T-helper 22 cell (primary cell): ENCODE results near the gene MSH5.
"Not testable (repeated sequence)": the region's sequence is repeated elsewhere in the genome, so short reads cannot be mapped to it uniquely, and the experiment has no call there.

ENCODE experiments used
- DNase-seq: peaks from one replicate; pipeline ENCODE4 v3.0.0-alpha.2; 2020; ENCODE audit warnings: low read depth

The MSH5 gene

DNA sequence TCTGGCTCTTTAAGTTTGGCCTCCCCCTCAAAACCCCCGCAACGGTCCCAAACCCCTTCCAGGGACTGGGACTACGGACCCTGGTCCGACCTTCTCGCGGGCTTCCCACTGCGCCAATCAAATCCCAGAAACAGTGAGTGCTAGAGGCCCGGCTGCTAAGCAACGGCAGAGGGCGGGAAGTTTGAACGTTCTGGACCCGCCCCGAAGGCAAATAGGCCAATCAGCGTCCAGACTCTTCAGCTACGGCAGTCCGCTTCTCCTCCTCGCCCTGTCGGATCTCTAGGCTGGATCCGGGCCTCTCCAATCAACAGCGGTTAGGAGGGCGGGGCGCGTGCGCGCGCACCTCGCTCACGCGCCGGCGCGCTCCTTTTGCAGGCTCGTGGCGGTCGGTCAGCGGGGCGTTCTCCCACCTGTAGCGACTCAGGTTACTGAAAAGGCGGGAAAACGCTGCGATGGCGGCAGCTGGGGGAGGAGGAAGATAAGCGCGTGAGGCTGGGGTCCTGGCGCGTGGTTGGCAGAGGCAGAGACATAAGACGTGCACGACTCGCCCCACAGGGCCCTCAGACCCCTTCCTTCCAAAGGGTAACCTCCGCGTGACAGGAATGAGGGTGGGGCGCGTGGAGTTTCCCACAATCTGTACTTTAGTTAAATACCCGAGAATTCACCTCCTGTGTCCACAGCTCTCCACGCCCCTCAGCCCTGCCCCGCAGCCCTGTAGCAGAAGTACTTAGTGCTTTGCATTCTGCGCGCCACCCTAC, at the start of gene MSH5:
MSH5 (plus strand) TSS at position 367 of the 758 bp plus-strand sequence. CDS start 462 bp downstream, outside the sequence.
- DNase-seq, result peak; percentile 91

DNA sequence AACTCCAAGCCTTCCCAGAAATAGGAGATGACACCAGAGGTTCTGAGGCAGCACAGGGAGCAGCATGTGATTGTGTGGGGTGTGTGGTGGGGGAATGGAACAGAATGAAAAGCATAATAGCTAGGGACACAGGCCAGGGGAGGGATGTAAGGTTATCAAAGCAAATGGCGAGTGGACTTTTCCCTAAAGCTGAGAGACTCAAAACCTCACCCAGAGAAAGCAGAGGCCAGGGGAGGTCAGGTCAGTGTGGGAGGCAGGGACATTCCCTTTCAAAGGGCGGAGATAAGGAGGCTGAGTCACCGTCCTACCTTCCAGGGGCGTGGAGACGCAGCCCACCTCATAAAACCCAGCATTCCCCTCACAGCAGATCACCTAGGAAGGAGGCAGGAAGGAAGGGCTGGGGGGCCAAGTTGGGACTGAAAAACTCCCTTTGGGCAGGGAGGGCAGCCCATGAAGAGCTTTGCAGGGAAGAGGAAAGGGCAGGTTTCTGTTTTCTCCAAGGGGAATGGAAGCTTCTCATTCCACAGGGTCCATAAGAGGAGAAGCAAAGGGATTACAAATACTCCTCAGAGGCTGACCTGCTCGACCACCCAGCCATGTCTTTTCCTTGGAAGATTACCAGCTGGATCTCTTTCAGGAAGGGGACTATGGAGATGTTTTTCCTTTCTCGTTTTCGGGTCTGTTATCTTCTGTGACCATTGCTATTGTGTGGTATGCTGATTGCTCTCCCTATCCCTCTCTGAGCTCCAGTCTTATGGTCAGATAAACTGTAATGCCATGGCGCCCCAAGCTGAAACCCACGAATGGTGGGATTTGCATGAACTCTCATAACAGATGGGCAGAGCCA, 49.4 kb upstream of the MSH5 start:
- DNase-seq, result no peak

DNA sequence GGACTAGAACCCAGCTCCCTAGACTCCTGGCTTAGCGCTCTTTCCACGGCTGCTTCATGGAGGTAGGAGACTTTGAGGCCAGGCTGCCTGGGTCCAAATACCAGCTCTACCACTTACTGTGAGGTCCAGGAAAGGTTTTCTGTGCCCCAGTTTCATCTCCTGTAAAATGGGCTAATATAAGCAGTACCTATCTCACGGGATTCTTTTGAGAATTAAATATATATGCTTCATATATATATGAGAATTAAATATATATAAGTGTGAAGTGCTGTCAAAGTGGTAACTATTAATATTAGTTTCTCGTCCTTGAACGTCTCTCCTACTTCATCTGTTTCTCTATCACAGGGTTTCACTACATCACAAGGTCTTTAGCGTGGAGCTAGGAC, 48.7 kb upstream of the MSH5 start:
- no peak for DNase-seq

DNA sequence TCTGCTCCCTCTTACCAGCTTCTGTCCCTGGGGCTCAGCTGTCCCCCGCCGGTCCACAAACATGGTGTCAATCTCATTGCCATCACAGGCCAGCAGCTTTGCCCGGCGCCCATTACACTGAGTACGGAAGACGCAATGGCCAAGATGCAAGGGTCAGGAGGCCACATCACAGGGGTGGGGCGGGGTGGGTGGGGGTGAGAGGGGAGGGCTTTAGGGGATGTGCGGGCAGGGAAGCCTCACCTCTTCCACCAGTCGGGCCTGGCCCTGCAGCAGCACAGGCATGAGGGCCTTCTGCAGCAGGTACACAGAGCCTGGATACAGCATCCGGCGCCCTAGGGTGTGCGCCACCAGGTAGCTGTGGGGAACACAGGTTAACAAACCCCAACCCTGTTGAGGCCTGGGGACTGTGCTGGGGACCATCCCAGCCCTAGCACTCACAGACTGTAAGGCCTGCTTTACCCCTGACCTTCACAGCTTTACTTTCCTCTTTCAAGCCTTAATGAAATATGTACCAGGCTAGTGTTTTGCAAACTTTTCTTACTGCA, 48.2 kb upstream of the MSH5 start:
- no peak for DNase-seq

DNA sequence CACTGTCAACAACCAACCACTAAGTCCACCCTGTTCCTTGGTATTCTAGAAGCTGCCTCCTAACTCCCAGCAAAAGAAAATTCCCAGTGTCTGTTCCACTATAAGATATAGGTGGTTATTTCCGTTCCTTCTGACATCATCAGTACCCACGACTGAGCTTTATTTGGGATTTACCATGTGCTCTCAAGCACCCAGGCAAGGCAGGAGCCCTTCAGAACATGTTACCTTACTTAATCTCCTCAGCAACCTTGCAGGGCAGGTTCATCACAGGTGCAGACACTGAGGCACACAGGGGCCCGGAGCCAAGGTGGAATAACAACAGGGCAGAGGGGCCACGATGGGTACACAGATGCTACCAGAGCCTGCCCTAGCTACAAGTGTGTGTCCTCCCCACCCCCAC, 47.5 kb upstream of the MSH5 start:
- DNase-seq, result no peak

DNA sequence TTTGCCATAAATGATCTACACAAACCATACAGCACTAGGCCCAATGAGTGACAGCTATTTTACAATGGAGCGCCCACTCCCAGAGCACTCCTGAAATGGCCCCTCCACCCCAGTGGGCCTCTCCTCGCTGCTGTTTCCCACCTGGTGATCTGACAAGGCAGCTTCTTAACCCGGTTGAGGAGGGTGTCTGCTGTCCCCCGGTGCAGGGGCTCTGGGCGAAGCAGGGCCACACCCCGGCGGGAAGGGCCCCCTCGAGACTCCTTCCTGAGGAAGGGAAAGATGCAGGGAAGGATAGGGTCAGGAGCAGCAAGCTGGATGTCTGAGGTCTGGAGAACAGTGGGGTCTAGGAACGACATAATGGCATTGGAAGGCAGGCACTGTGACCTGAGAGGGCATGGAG, 46.9 kb upstream of the MSH5 start:
- no peak for DNase-seq

DNA sequence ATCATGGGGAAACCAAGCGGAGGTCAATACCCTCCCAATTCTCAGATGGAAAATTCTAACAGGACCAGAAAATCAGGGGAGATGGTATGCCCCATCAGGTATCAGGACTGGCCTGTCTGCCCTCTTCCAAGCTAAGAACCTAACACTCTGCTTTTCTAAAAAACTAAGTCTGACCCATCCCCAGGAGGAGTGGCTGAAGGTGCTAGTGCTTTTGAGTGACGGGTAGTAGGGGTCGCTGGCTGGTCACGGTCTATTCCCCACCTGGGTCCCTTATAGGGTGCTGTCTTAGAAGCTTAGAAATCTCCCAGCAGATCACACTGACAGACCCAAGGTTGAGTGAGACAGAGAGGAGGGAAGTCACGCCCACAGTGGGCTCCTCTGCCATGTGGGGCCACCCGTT, 46.3 kb upstream of the MSH5 start:
- no peak for DNase-seq

DNA sequence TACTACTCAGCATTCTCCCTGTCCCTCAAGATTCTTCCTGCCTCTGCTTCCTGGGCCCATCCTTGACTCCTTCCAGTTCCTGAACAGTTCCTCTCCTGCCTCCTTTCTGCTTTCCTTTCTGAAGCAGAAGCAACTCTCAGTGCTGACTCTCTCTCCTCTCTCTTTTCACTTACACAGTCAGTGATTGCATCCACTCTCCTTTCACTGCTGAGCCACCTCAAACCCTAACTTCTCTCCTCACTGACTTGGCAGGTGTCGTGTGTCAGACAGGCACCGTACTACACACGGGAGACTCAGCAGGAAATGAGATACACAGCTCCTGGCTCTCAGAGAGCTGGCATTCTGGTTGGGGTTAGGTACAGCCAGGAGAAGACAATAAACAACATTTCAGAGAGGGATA, 42.2 kb upstream of the MSH5 start:
- no peak for DNase-seq

DNA sequence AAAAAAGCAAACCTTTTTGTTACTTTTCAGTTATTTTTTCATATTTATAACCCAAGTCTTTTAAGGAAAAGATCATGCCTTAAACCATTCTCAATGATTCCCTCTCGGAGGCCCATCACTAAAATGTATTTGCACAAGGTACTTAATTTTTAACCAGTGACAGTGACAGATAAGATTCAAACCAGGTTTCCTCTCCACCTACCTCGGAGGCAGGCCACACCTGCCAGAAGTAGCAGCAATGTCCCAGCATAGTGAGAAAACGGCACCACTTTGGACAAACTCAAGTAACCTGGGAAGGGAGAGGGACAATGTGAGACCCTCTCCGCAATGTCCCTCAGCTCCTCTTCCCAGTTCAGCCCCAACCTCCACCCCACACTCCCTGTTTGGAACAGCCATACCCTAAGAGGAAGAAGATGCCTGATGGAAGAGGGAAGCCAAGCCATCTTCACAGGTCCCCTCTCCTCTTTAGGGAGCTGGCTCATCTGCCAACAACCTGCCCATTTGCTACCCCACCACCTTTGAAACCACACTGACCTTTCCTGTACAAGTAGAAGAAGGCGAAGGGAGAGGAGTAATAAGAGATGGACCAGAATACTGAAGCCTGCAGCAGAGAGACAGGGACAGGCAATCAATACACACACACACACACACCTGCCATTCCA, 38.9 kb upstream of the MSH5 start:
- no peak for DNase-seq

DNA sequence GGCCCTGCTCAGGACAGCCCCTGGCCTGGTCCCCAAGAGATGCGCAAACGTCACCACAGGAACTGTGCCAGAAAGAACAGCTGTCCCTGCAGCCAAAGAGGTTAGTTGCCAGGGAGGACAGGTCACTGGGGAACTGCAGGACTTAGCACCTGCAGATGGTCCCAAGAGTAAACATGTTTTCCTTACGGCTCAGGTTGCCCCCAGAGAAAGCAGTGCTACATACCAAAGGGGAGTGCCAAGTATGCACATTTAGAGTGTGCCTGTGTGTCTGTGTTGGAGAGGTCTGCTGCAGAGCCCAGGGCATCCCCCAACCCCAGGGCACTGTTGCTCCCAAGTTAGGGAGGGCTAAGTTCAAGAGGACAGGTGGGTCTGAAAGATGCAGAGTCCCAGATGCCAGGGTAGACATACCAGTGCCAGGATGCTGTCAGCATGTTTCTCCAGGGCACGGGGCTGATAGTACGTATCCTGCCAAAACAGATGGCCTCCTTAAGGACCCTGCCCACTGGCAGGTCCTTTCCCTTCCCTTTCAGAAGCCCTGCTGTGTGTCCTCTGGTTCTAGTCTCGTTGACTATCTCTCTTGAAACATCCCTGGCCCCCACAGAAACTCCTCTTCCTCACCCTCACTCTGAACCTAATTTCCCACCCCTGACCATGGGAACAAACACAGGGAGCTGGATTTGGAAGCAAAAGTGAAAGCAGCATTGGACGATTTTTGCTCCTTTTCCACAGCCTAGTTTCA, 38.0 kb upstream of the MSH5 start:
- no peak for DNase-seq

DNA sequence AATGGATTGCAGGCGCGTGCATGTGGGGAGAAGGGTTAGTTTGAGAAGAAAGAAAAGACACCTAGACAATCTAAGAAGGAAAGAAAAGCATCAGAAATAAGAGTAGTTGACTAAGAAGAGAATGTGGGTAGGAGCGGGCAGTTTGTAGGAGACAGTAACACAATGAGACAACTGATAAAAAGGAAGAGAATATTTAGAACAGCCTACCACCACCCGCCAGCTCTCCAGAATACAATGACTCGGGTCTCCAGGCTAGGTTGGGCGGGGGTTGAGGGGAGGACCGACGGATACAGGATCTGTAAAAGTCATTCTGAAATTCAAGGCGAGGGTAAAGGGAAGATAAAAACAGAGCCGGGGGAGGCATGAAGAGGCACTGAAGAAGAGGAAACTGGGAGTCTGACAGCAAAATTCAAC, 37.4 kb upstream of the MSH5 start:
- no peak for DNase-seq

DNA sequence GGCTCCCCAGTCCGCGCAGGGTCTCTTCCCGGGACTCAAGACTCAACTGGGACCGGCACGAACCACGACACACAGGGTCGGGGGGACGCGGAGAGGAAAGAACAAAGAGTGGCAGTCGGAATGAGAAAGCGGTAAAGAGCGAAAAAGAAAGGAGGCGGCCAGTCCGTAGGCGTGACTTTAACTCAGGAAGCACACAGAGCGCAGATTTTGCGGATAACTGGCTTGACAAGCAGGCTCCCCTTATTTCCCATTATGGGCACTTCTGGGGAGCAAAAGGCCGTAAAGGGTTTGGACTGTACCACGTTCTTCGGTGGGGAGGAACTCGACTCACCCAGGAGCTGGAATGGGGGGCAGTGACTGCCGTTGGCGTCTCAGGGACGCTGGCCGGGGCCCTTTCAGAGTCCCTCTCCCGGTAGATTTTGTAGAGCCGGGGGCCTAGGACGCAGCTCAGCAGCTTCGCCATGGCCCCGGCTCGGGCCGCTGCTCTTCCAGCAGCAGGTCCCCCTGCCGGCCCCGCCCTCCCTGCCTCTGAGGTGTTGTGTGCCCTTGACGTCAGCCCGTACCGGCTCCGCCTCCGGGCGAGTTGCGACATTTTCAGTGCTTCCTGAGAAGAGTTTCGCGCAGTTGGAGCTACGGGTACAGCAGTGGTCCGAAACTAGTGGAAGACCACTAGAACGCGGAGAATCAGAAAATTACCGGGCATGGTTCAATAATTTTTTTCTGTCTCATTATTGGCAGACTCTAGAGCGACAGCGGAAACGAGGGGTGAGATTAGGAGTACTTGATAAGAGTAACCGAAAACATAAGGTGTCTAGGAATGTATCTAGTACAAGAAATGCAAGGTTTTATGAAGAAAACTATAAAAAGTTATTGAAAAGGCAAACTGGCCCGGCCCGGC, 36.7 kb upstream of the MSH5 start, which contains the start of gene ABHD16A:
ABHD16A (minus strand) TSS at position 506 of the 898 bp plus-strand sequence; CDS start at position 463, 43 bp downstream.
- DNase-seq, result peak; percentile 96

DNA sequence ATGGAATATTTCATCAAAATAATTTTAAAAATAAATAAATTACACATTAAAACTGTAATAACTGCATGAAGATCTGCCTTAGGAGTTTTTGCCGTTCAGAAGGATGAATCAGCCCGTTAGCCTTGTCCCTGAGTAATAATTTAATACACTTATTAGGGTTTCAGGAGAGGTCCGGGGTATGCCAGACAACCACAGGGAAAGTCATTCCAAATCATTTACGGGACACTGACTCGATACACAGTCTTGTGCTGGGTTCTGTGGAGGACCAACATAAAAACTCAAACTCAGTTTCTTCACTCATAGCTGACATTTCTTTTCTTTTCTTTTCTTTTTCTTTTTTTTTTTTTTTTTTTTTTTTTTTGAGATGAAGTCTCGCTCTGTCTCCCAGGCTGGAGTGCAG, 33.9 kb upstream of the MSH5 start:
- no peak for DNase-seq

DNA sequence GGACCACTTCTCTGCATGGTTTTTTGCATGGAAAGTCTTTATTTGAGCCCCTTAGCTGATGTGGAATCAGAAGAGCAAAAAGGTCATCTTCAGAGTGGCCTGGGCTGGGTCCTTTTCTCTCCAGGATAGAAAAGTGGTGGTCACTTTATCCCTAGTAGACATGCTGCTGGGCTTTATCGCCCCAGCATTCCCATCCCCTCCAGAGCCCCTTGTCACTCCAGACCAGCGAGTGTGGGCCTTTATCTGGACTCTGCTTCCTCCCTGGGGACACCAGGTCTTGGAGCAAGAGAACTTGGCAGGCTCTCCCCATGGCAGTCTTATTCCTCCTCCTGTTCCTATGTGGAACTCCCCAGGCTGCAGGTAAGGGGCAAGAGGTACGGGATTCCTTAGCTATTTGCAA, 33.2 kb upstream of the MSH5 start, which contains the start of gene LY6G6F:
LY6G6F (plus strand) TSS at position 268 of the 400 bp plus-strand sequence; CDS start at position 309, 41 bp downstream.
- DNase-seq, result no peak

DNA sequence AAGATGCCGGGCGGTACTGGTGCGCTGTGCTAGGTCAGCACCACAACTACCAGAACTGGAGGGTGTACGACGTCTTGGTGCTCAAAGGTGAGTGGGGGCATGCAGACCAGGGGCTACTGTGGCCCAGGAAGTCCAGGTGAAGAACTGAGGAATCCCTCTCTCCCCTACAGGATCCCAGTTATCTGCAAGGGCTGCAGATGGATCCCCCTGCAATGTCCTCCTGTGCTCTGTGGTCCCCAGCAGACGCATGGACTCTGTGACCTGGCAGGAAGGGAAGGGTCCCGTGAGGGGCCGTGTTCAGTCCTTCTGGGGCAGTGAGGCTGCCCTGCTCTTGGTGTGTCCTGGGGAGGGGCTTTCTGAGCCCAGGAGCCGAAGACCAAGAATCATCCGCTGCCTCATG, 32.1 kb upstream of the MSH5 start:
- no peak for DNase-seq

DNA sequence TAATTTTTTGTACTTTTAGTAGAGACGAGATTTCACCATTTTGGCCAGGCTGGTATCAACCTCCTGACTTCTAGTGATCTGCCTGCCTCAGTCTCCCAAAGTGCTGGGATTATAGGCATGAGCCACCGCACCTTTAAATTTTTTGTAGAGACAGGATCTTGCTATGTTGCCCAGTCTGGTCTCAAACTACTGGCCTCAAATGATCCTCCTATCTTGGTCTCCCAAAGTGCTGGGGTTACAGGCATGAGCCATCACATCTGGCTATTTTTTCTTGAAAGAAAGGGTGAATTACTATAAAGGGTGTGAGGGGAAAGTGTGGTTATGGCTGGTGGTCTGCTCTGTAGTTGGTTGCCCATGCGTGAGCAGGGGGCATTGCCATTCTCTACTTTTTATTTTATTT, 31.6 kb upstream of the MSH5 start:
- no peak for DNase-seq

DNA sequence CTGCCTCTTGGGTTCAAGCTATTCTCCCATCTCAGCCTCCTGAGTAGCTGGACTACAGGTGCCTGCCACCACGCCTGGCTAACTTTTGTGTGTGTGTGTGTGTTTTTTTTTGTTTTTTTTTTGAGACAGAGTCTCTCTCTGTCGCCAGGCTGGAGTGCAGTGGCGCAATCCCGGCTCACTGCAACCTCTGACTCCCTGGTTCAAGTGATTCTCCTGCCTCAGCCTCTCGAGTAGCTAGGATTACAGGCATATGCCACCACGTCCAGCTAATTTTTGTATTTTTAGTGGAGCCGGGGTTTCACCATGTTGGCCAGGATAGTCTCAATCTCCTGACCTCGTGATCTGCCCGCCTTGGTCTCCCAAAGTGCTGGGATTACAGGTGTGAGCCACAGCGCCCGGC, 30.6 kb upstream of the MSH5 start:
- not testable (repeated sequence) for DNase-seq

DNA sequence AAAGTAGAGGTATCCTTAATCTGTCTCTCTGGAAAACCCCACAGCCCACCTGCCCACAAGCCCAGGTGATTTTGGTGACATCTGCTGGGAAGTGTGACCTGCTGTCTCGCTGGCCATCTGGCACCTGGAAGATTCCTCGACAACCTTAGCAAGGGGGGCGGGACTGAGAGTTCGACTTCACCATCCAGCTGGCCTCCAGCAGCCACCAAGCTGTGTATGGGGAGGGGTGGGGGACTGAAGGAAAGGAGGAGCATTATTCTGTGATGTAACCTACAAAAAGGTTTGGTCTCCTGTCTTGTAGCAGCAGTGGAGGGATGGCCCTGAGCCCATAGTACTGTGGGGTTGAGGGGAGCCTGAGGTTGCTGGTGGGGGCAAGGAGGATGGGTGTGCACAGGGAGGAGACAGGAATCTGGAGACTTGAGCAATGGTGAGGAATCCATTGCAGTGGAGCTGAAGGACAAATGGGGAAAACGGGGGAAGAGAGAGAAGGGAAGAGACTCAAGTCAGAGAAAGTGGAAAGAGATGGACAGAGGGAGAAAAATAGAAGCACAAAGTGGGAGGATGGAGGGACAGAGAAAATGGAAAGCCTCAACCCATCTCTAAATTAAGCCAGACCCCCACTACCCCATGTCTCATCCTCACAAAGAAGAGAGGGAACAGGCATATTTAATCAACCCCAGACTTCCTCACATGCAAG, 29.1 kb upstream of the MSH5 start:
- DNase-seq, result no peak

DNA sequence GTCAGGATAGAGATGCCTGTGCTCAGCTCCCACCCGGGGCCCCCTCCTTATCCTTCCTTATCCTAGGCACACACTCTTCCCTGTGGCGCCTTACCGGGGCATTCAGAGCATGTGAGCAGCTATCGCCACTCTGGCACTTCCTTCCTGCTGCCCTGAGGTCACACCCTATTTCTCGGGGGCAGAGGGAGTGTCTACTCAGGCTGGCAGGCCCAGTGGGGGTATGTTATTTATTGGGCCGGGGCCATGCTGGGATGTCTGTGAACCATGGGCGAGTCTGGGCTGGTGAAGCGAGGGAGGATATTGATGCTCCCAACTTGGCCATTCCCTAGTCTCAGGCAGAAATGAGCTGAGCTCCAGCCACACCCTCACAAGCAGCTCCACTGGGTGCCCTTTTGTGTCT, 28.6 kb upstream of the MSH5 start:
- no peak for DNase-seq

DNA sequence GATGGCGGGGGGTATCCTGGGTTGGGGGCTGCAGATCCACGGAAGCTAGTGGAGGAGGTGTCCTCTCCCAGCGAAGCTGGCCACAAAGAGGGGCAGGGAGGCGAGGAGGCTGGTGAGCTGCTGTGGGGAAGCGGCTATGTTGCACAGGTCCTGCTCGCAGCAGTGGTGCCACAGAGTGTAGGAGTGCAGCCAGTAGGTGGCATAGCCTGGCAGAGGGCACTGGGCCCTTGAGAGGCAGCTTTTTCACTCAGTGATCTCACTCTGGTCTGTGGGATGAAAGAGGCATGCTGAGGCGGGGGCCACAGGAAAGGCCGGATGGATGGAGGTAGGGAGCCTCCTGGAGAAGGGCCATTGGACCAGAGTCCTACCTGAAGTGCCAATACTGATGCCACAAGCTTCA, 27.5 kb upstream of the MSH5 start:
- DNase-seq, result no peak
